ENCODE results near the gene PTGER2.

DNA sequence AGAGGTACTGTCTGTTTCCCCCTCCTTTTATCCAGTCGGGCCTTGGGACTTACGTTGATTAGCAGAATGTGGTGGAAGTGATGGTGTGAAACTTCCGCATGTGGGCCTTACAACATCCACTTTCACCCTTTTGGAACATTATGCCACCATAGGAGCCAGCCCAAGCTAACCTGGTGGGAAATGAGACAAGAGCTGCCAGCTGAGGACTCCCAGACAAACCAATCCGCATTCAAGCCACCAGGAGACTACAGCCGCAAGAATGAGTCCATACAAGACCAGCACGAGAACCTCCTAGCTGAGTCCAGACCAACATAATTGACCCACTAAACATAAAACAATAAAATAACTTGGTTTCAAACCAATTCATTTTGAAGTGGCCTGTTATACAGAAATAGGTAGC is 9.1 kb upstream of the PTGER2 start:
- TF ChIP-seq, protein P1, sequence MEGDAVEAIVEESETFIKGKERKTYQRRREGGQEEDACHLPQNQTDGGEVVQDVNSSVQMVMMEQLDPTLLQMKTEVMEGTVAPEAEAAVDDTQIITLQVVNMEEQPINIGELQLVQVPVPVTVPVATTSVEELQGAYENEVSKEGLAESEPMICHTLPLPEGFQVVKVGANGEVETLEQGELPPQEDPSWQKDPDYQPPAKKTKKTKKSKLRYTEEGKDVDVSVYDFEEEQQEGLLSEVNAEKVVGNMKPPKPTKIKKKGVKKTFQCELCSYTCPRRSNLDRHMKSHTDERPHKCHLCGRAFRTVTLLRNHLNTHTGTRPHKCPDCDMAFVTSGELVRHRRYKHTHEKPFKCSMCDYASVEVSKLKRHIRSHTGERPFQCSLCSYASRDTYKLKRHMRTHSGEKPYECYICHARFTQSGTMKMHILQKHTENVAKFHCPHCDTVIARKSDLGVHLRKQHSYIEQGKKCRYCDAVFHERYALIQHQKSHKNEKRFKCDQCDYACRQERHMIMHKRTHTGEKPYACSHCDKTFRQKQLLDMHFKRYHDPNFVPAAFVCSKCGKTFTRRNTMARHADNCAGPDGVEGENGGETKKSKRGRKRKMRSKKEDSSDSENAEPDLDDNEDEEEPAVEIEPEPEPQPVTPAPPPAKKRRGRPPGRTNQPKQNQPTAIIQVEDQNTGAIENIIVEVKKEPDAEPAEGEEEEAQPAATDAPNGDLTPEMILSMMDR (conservative IDR thresholded peaks at IDR 0.05 in 1 of 2, IDR thresholded peaks at IDR 0.05 in 1 of 2; ENCODE audit: low read depth in 1 of 2, low read length in 2 of 2): no peak
- TF ChIP-seq EZH2 (IDR thresholded peaks at IDR 0.05; ENCODE audit: low read length, missing control alignments): no peak
